ENCODE results near the gene MBD3. TPM values are rescaled to one million over a fixed set of nuclear protein-coding genes. Genes with fewer than 3 reads are reported as not detected.

Gene MBD3
- total RNA-seq, 1 experiment from 2014 or later, result 114 TPM

- H3K27ac Mint-ChIP-seq (ENCODE audit: low read depth, unreplicated experiment), result no peak overlapping the region
- H3K4me3 Mint-ChIP-seq (ENCODE audit: unreplicated experiment), result no peak overlapping the region
- CTCF ChIA-PET, result no interaction called here
These were observed 32.3 kb downstream of the MBD3 start for GRCh38 chr19:1560286-1560882.

DNA sequence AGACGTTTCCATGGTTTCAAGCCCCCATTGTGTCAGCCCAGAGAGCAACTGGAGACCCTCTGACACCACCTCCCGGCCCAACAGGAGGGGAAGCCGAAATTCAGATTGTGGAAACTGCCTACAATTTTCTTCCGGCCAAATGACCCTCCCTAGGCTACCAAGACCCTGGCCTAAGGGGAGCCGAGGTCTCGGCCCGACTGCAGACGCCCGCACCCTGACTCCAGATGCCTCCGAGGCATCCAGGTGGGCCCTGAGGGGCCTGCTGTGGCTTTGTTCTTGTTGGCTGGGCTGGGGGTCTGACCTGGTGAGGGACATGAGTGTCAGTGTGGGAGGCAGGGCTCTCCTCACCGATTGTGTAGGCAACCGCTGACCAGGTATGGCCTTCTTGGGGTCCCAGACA, 34.1 kb downstream of the MBD3 start:
- H3K27ac Mint-ChIP-seq (ENCODE audit: low read depth, unreplicated experiment), result no peak overlapping the region
- no TSS peak for BruUV-seq (replicated peaks)

More at GRCh38 chr19:1560286-1560882, 32.3 kb downstream of the MBD3 start:
- intact Hi-C loops (cut with micrococcal nuclease), result no loop called here
- Mint-ChIP-seq H3K9me3 (ENCODE audit: unreplicated experiment) (no peaks in the 10 kb centered on the region), H3K27me3 (ENCODE audit: insufficient read depth, unreplicated experiment) (no peaks in the 10 kb centered on the region), H3K4me1 (ENCODE audit: insufficient read depth, unreplicated experiment) (no peaks in the 10 kb centered on the region), H3K36me3 (ENCODE audit: insufficient read depth, unreplicated experiment) (peaks cover 3% of the 10 kb centered on the region)
- POLR2A ChIA-PET, result no interaction called here
- no TSS peak for BruUV-seq (replicated peaks)
- TF ChIP-seq CTCF (IDR thresholded peaks at IDR 0.05; ENCODE audit: unreplicated experiment), result no peak
- no peak for DNase-seq (ENCODE audit: unreplicated experiment)

DNA sequence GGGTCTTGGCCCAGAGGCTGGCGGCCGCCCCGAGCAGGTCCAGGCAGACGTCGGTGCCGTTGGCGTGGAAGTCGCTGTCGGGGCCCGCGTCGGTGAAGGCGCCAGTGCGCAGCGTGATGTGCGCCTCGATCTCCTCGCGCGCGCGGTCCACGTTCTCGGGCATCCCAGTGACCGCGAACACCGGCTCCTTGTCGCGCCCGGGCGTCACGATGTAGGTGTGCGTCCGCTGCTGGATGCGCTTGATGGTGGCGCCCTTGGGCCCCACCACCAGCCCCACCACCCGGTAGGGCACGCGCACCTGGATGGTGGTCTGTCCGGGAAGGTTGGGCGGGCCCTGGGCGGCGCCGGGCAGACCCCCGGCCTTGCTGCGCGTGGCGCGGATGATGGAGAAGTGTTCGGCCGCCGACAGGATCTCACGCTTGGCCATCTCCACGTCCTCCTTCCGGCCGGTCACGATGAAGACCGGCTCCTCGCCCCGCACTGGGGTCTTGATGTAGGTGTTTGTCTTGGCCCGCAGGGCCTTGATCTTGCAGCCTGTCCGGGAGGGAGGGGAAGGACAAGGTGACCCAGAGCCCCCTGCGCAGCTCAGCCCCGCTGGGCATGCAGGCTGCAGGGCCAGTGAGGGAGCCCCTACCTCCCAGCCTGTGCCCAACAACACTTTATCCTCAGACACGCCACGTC, 36.1 kb downstream of the MBD3 start:
- Mint-ChIP-seq H3K27ac (ENCODE audit: low read depth, unreplicated experiment) (no peak overlapping the region), H3K9me3 (ENCODE audit: unreplicated experiment) (no peaks in the 10 kb centered on the region), H3K4me3 (ENCODE audit: unreplicated experiment) (no peak overlapping the region), H3K4me1 (ENCODE audit: insufficient read depth, unreplicated experiment) (no peaks in the 10 kb centered on the region), H3K27me3 (ENCODE audit: insufficient read depth, unreplicated experiment) (no peaks in the 10 kb centered on the region), H3K36me3 (ENCODE audit: insufficient read depth, unreplicated experiment) (no peaks in the 10 kb centered on the region)
- DNase-seq (ENCODE audit: unreplicated experiment), result no peak
- ChIA-PET CTCF (no interaction called here), POLR2A (no interaction called here)
- intact Hi-C loops (cut with micrococcal nuclease), result no loop called here
- no peak for TF ChIP-seq CTCF (IDR thresholded peaks at IDR 0.05; ENCODE audit: unreplicated experiment)
- BruUV-seq (replicated peaks), result no TSS peak

More for the DNA sequence above, 34.1 kb downstream of the MBD3 start:
- intact Hi-C loops (cut with micrococcal nuclease), result no loop called here
- no peak for TF ChIP-seq CTCF (IDR thresholded peaks at IDR 0.05; ENCODE audit: unreplicated experiment)
- ChIA-PET CTCF (no interaction called here), POLR2A (no interaction called here)
- H3K27me3 Mint-ChIP-seq (ENCODE audit: insufficient read depth, unreplicated experiment), result no peaks in the 10 kb centered on the region
- no peaks in the 10 kb centered on the region for H3K9me3 Mint-ChIP-seq (ENCODE audit: unreplicated experiment)
- H3K4me1 Mint-ChIP-seq (ENCODE audit: insufficient read depth, unreplicated experiment), result no peaks in the 10 kb centered on the region
- no peak overlapping the region for H3K4me3 Mint-ChIP-seq (ENCODE audit: unreplicated experiment)
- H3K36me3 Mint-ChIP-seq (ENCODE audit: insufficient read depth, unreplicated experiment), result no peaks in the 10 kb centered on the region
- no peak for DNase-seq (ENCODE audit: unreplicated experiment)

GRCh38 chr19:1555487-1556389, 36.9 kb downstream of the MBD3 start:
- ChIA-PET POLR2A (no interaction called here), CTCF (no interaction called here)
- no peaks in the 10 kb centered on the region for H3K36me3 Mint-ChIP-seq (ENCODE audit: insufficient read depth, unreplicated experiment)
- H3K4me3 Mint-ChIP-seq (ENCODE audit: unreplicated experiment), result no peak overlapping the region
- TF ChIP-seq CTCF (IDR thresholded peaks at IDR 0.05; ENCODE audit: unreplicated experiment), result no peak
- H3K4me1 Mint-ChIP-seq (ENCODE audit: insufficient read depth, unreplicated experiment), result no peaks in the 10 kb centered on the region
- intact Hi-C loops (cut with micrococcal nuclease), result no loop called here
- H3K27me3 Mint-ChIP-seq (ENCODE audit: insufficient read depth, unreplicated experiment), result no peaks in the 10 kb centered on the region
- BruUV-seq (replicated peaks), result no TSS peak
- no peaks in the 10 kb centered on the region for H3K9me3 Mint-ChIP-seq (ENCODE audit: unreplicated experiment)
- no peak overlapping the region for H3K27ac Mint-ChIP-seq (ENCODE audit: low read depth, unreplicated experiment)
- DNase-seq (ENCODE audit: unreplicated experiment), result no peak

All from MCF 10A (cell line).